ENCODE data around the gene CCDC116.

DNA sequence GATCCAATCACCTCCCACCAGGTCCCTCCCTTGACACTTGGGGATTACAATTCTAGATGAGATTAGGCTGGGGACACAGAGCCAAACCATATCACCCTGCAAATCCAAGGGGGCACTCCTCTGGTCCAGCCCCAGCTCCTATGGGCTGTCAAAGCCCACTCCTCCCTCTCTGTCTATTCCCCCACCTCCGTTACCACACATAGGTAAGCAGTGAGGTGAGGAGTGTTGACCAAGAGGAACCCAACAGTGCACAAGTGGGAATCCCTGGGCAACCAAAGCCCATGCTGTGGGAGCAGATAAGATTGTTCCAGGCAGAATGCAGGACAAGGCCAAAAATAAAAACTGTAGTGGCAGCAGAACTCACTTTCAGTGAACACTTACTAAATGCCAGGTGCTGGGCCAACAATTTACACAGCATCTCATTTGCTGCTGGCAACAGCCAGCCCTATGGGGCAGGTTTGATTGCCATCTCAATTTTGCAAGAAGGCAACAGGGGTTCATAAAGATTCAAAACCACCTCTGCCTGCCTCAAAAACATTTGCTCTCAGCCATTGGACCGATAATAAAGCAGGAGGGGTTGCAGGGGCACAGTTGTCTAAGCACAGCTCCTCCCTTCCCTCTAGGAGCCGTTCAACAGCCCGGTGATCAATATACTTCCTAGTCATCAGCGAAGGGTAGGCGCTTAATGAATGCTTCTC, 18.4 kb downstream of the CCDC116 start:
- TF ChIP-seq CTCF (IDR thresholded peaks at IDR 0.05) (no peak), EZH2 (IDR thresholded peaks at IDR 0.05) (no peak)
